ENCODE results near the gene CPE.

The CPE gene

GRCh38 chr4:165539801-165540200 lies 161.0 kb downstream of the CPE start:
- Histone ChIP-seq H3K9me3 (ENCODE audit: control extremely low read depth in 1 of 5, control insufficient read depth in 4 of 5, insufficient read depth in 2 of 5, low read depth in 1 of 5, low read length in 4 of 5) (no peaks in the 10 kb centered on the region), H3K4me3 (ENCODE audit: control insufficient read depth in 1 of 7, extremely low read depth in 1 of 7, insufficient read depth in 4 of 7, low read depth in 2 of 7, low read length in 6 of 7) (no peak overlapping the region), H3K36me3 (ENCODE audit: control insufficient read depth in 4 of 4, insufficient read depth in 4 of 4, low read length in 3 of 4) (no peaks in the 10 kb centered on the region), H3K4me1 (ENCODE audit: control extremely low read depth in 1 of 4, control insufficient read depth in 4 of 4, insufficient read depth in 4 of 4, low read length in 3 of 4) (no peaks in the 10 kb centered on the region), H3K27ac (ENCODE audit: insufficient read depth in 1 of 2, low read depth in 1 of 2, low read length in 2 of 2, poor library complexity in 1 of 2, severe bottlenecking in 2 of 2) (no peak overlapping the region), H3K27me3 (replicated peaks in 2 of 5; ENCODE audit: control insufficient read depth in 4 of 5, insufficient read depth in 5 of 5, low read length in 4 of 5) (no peaks in the 10 kb centered on the region)
- DNase-seq, result no peak
- ChIA-PET POLR2A (no interaction called here), CTCF (interaction anchor here (1.2 to 2.0 kb wide), 3 partner anchors 10 to 552 kb away, joined by 3 to 9 read pairs (median 4); no protein-coding TSS in a partner anchor)
- 96% methylated on average over 3 of the region's 3 CpGs for WGBS (ENCODE audit: insufficient coverage)

- CTCF ChIA-PET, result interaction anchor here (1.6 kb wide), 1 partner anchor 552 kb away, joined by 4 read pairs; no protein-coding TSS in a partner anchor
- POLR2A ChIA-PET, result no interaction called here
- no peaks in the 10 kb centered on the region for H3K27me3 ChIP-seq (replicated peaks in 2 of 5; ENCODE audit: control insufficient read depth in 4 of 5, insufficient read depth in 5 of 5, low read length in 4 of 5)
- peak in 2 of 3 donors; percentile 16 to 27 for DNase-seq
- H3K4me3 ChIP-seq (ENCODE audit: control insufficient read depth in 1 of 7, extremely low read depth in 1 of 7, insufficient read depth in 4 of 7, low read depth in 2 of 7, low read length in 6 of 7), result no peak overlapping the region
- no peak overlapping the region for H3K27ac ChIP-seq (ENCODE audit: insufficient read depth in 1 of 2, low read depth in 1 of 2, low read length in 2 of 2, poor library complexity in 1 of 2, severe bottlenecking in 2 of 2)
- H3K36me3 ChIP-seq (ENCODE audit: control insufficient read depth in 4 of 4, insufficient read depth in 4 of 4, low read length in 3 of 4), result no peaks in the 10 kb centered on the region
- 97% methylated on average over 7 of the region's 9 CpGs for WGBS (ENCODE audit: insufficient coverage)
- no peaks in the 10 kb centered on the region for H3K4me1 ChIP-seq (ENCODE audit: control extremely low read depth in 1 of 4, control insufficient read depth in 4 of 4, insufficient read depth in 4 of 4, low read length in 3 of 4)
- H3K9me3 ChIP-seq (ENCODE audit: control extremely low read depth in 1 of 5, control insufficient read depth in 4 of 5, insufficient read depth in 2 of 5, low read depth in 1 of 5, low read length in 4 of 5), result no peaks in the 10 kb centered on the region
Observed at GRCh38 chr4:165540206-165540830, 161.5 kb downstream of the CPE start.

- CTCF ChIA-PET, result interaction anchor here (0.8 to 2.5 kb wide), 4 partner anchors 10 to 548 kb away, joined by 3 to 8 read pairs (median 4); no protein-coding TSS in a partner anchor
- no peaks in the 10 kb centered on the region for H3K4me1 ChIP-seq (ENCODE audit: control extremely low read depth in 1 of 4, control insufficient read depth in 4 of 4, insufficient read depth in 4 of 4, low read length in 3 of 4)
- no peak overlapping the region for H3K4me3 ChIP-seq (ENCODE audit: control insufficient read depth in 1 of 7, extremely low read depth in 1 of 7, insufficient read depth in 4 of 7, low read depth in 2 of 7, low read length in 6 of 7)
- H3K9me3 ChIP-seq (ENCODE audit: control extremely low read depth in 1 of 5, control insufficient read depth in 4 of 5, insufficient read depth in 2 of 5, low read depth in 1 of 5, low read length in 4 of 5), result no peaks in the 10 kb centered on the region
- H3K36me3 ChIP-seq (ENCODE audit: control insufficient read depth in 4 of 4, insufficient read depth in 4 of 4, low read length in 3 of 4), result no peaks in the 10 kb centered on the region
- POLR2A ChIA-PET, result no interaction called here
- no peak overlapping the region for H3K27ac ChIP-seq (ENCODE audit: insufficient read depth in 1 of 2, low read depth in 1 of 2, low read length in 2 of 2, poor library complexity in 1 of 2, severe bottlenecking in 2 of 2)
- DNase-seq, result peak in 2 of 3 donors; percentile 64 to 70
- no peaks in the 10 kb centered on the region for H3K27me3 ChIP-seq (replicated peaks in 2 of 5; ENCODE audit: control insufficient read depth in 4 of 5, insufficient read depth in 5 of 5, low read length in 4 of 5)
- WGBS (ENCODE audit: insufficient coverage), result 93% methylated on average over 9 of the region's 10 CpGs
Observed at GRCh38 chr4:165541851-165542459, 163.1 kb downstream of the CPE start.

GRCh38 chr4:165542476-165542875 lies 163.7 kb downstream of the CPE start:
- ChIA-PET POLR2A (no interaction called here), CTCF (interaction anchor here (0.7 to 2.5 kb wide), 7 partner anchors 9 to 549 kb away, joined by 3 to 8 read pairs (median 3); no protein-coding TSS in a partner anchor)
- Histone ChIP-seq H3K4me1 (ENCODE audit: control extremely low read depth in 1 of 4, control insufficient read depth in 4 of 4, insufficient read depth in 4 of 4, low read length in 3 of 4) (no peaks in the 10 kb centered on the region), H3K36me3 (ENCODE audit: control insufficient read depth in 4 of 4, insufficient read depth in 4 of 4, low read length in 3 of 4) (no peaks in the 10 kb centered on the region), H3K27me3 (replicated peaks in 2 of 5; ENCODE audit: control insufficient read depth in 4 of 5, insufficient read depth in 5 of 5, low read length in 4 of 5) (no peaks in the 10 kb centered on the region), H3K4me3 (ENCODE audit: control insufficient read depth in 1 of 7, extremely low read depth in 1 of 7, insufficient read depth in 4 of 7, low read depth in 2 of 7, low read length in 6 of 7) (no peak overlapping the region), H3K9me3 (ENCODE audit: control extremely low read depth in 1 of 5, control insufficient read depth in 4 of 5, insufficient read depth in 2 of 5, low read depth in 1 of 5, low read length in 4 of 5) (no peaks in the 10 kb centered on the region), H3K27ac (ENCODE audit: insufficient read depth in 1 of 2, low read depth in 1 of 2, low read length in 2 of 2, poor library complexity in 1 of 2, severe bottlenecking in 2 of 2) (no peak overlapping the region)
- 0% methylated on average over 1 of the region's 2 CpGs for WGBS (ENCODE audit: insufficient coverage)
- DNase-seq, result no peak
